ENCODE data around the gene KLF13.

DNA sequence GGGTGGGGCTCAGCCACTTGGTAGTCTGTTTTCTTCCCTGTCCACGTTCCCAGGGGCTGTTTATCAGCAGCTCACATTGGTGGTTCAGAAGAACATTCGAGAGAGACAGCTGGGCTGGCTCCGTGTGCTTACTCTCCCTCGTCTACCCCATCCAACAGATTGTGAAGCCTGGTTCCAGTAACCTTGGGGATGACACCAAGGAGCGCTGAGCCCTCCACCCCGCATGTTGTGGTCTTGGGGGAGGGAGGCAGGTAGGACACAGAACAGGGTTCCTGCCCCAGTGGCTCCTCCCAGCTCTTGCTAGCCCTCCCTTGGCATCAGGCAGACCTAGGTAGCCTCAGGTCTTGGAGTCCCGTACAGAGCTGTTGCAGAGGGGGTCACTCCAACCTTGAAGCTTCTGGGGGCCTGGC, 33.1 kb downstream of the KLF13 start:
- TF ChIP-seq, protein P1, sequence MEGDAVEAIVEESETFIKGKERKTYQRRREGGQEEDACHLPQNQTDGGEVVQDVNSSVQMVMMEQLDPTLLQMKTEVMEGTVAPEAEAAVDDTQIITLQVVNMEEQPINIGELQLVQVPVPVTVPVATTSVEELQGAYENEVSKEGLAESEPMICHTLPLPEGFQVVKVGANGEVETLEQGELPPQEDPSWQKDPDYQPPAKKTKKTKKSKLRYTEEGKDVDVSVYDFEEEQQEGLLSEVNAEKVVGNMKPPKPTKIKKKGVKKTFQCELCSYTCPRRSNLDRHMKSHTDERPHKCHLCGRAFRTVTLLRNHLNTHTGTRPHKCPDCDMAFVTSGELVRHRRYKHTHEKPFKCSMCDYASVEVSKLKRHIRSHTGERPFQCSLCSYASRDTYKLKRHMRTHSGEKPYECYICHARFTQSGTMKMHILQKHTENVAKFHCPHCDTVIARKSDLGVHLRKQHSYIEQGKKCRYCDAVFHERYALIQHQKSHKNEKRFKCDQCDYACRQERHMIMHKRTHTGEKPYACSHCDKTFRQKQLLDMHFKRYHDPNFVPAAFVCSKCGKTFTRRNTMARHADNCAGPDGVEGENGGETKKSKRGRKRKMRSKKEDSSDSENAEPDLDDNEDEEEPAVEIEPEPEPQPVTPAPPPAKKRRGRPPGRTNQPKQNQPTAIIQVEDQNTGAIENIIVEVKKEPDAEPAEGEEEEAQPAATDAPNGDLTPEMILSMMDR (conservative IDR thresholded peaks at IDR 0.05), result no peak
- no peak for TF ChIP-seq ZFX (IDR thresholded peaks at IDR 0.05)
